ENCODE data around the gene TRMT44.

TRMT44 gene

DNA sequence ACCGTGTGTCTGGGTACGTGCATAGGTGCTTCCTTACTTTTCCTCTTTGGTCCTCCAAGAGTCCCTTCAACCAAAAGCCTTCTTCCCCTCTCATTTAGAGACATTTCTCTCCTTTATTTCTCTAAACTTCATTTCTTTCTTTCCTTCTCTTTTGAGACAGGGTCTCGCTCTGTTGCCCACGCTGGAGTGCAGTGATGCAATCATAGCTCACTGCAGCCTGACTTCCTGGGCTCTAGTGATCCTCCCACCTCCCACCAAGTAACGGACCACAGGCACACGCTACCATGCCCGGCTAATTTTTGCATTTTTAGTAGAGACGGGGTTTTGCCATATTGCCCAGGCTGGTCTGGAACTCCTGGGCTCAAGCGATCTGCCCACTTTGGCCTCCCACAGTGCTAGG, 42.2 kb upstream of the TRMT44 start:
- TF ChIP-seq EGR1 (IDR thresholded peaks at IDR 0.05) = no peak
- TF ChIP-seq, protein P1, sequence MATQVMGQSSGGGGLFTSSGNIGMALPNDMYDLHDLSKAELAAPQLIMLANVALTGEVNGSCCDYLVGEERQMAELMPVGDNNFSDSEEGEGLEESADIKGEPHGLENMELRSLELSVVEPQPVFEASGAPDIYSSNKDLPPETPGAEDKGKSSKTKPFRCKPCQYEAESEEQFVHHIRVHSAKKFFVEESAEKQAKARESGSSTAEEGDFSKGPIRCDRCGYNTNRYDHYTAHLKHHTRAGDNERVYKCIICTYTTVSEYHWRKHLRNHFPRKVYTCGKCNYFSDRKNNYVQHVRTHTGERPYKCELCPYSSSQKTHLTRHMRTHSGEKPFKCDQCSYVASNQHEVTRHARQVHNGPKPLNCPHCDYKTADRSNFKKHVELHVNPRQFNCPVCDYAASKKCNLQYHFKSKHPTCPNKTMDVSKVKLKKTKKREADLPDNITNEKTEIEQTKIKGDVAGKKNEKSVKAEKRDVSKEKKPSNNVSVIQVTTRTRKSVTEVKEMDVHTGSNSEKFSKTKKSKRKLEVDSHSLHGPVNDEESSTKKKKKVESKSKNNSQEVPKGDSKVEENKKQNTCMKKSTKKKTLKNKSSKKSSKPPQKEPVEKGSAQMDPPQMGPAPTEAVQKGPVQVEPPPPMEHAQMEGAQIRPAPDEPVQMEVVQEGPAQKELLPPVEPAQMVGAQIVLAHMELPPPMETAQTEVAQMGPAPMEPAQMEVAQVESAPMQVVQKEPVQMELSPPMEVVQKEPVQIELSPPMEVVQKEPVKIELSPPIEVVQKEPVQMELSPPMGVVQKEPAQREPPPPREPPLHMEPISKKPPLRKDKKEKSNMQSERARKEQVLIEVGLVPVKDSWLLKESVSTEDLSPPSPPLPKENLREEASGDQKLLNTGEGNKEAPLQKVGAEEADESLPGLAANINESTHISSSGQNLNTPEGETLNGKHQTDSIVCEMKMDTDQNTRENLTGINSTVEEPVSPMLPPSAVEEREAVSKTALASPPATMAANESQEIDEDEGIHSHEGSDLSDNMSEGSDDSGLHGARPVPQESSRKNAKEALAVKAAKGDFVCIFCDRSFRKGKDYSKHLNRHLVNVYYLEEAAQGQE (IDR thresholded peaks at IDR 0.05; ENCODE audit: low read depth) = no peak
- TF ChIP-seq NFIC (IDR thresholded peaks at IDR 0.05) = no peak
- no peak for TF ChIP-seq CREB1 (IDR thresholded peaks at IDR 0.05; ENCODE audit: low read depth)
- no peak for TF ChIP-seq TCF12 (IDR thresholded peaks at IDR 0.05; ENCODE audit: low read depth)
- TF ChIP-seq FOXM1 (IDR thresholded peaks at IDR 0.05; ENCODE audit: borderline replicate concordance, low read depth) = no peak
- TF ChIP-seq TEAD4 (IDR thresholded peaks at IDR 0.05) = no peak
- TF ChIP-seq TAF1 (IDR thresholded peaks at IDR 0.05; ENCODE audit: low read depth) = no peak

DNA sequence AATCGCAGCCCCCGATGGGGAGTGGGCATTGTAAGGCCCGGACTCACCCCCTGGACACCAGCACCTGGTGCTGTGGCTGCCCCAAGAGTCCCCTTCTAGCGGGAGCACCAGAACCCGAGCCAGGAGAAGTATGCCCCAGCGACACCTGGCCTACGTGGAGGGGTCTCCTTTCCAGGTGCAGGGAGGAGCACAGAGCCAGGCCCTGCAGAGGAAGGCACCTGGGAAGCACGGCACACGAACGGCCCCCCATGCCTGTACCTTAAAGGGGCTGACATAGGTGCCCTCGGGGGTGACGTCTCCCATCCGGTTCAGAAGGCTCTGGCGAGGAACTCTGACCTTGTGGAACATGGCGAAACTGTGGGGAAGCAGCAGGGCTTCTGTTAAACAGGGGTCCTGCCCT, 41.3 kb upstream of the TRMT44 start:
- TF ChIP-seq ZBTB7A (IDR thresholded peaks at IDR 0.05; ENCODE audit: low read depth) = no peak
- TF ChIP-seq, protein P2, sequence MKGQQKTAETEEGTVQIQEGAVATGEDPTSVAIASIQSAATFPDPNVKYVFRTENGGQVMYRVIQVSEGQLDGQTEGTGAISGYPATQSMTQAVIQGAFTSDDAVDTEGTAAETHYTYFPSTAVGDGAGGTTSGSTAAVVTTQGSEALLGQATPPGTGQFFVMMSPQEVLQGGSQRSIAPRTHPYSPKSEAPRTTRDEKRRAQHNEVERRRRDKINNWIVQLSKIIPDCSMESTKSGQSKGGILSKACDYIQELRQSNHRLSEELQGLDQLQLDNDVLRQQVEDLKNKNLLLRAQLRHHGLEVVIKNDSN (IDR thresholded peaks at IDR 0.05) = no peak
- TF ChIP-seq, protein P1 (IDR thresholded peaks at IDR 0.05; ENCODE audit: low read depth) = no peak
- TF ChIP-seq RAD21 (IDR thresholded peaks at IDR 0.05; ENCODE audit: low read depth) = no peak
- no peak for TF ChIP-seq EP300 (IDR thresholded peaks at IDR 0.05; ENCODE audit: borderline replicate concordance)
- no peak for TF ChIP-seq YY1 (IDR thresholded peaks at IDR 0.05; ENCODE audit: low read depth)

DNA sequence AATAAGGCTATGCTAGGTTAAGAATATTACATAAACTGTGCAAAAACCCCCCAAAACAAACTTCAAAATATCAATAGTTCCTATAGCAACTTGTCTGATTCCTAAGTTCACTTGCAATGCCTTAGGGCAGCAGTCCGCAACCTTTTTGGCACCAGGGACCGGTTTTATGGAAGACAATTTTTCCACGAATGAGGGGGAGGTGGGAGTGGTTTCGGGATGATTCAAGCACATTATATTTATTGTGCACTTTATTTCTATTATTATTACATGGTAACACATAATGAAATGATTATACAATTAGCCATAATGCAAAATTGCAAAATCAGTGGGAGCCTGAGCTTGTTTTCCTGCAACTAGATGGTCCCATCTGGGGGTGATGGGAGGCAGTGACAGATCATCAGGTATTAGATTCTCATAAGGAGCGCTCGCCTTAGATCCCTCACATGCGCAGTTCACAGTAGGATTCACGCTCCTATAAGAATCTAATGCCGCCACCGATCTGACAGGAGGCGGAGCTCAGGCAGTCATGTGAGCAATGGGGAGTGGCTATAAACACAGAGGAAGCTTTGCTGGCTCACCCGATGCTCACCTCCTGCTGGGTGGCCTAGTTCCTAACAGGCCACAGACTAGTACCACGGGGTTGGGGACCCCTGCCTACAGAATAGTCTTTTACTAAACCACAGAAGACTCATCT, 39.8 kb upstream of the TRMT44 start:
- no peak for TF ChIP-seq EGR1 (IDR thresholded peaks at IDR 0.05)
- TF ChIP-seq, protein P2 (IDR thresholded peaks at IDR 0.05) = peak; percentile 71

DNA sequence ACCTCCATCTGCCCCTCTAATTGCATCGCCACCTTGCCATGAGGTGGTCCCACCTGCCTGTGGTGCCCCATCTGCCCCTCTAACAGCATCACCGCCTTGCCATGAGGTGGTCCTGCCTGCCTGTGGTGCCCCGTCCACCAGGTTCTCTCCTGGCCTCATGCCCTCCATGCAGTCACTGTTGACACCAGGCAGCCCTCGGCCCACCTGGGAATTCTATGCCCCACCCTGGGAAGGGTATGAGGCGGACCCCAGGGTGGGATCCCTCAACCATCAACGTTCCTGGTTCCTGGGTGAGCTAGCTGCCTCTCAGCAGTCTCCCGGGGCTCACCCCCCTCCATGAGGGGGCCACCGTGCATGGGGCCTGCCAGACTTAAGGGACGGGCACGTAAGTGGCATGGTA, 38.9 kb upstream of the TRMT44 start:
- no peak for TF ChIP-seq EP300 (IDR thresholded peaks at IDR 0.05; ENCODE audit: borderline replicate concordance)
- no peak for TF ChIP-seq NFIC (IDR thresholded peaks at IDR 0.05)
- no peak for TF ChIP-seq FOXM1 (IDR thresholded peaks at IDR 0.05; ENCODE audit: borderline replicate concordance, low read depth)
- TF ChIP-seq RAD21 (IDR thresholded peaks at IDR 0.05; ENCODE audit: low read depth) = no peak
- TF ChIP-seq CREB1 (IDR thresholded peaks at IDR 0.05; ENCODE audit: low read depth) = no peak
- TF ChIP-seq TEAD4 (IDR thresholded peaks at IDR 0.05) = no peak
- no peak for TF ChIP-seq EGR1 (IDR thresholded peaks at IDR 0.05)
- no peak for TF ChIP-seq CEBPB (IDR thresholded peaks at IDR 0.05)
- TF ChIP-seq TAF1 (IDR thresholded peaks at IDR 0.05; ENCODE audit: low read depth) = no peak
- TF ChIP-seq TCF12 (IDR thresholded peaks at IDR 0.05; ENCODE audit: low read depth) = no peak
- TF ChIP-seq, protein P3, sequence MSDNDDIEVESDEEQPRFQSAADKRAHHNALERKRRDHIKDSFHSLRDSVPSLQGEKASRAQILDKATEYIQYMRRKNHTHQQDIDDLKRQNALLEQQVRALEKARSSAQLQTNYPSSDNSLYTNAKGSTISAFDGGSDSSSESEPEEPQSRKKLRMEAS (IDR thresholded peaks at IDR 0.05) = no peak

DNA sequence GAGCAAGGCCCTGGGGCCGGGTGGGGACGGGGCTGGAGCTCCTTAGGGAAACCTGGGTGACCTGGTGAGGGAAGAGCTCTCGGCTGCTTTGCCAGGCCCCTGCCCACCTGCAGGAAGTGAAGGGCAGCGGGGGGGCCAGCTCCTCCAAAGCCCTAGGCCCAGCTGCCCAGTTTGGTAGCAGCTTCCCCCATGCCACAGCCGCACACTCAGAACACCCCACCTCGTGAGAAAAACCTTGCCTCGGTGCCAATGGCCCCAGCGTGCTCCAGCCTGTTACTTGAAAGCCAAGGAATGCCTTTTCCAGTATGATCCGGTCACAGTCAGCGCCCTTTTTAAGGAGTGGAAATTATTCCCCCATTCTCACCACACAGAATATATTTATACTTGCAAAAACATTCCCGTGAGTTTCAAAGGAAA, 38.4 kb upstream of the TRMT44 start:
- TF ChIP-seq ZBTB7A (IDR thresholded peaks at IDR 0.05; ENCODE audit: low read depth) = no peak
- no peak for TF ChIP-seq CREB1 (IDR thresholded peaks at IDR 0.05; ENCODE audit: low read depth)
- TF ChIP-seq, protein P3 (IDR thresholded peaks at IDR 0.05) = no peak
- TF ChIP-seq, protein P1 (IDR thresholded peaks at IDR 0.05; ENCODE audit: low read depth) = no peak
- TF ChIP-seq, protein P2 (IDR thresholded peaks at IDR 0.05) = no peak
- TF ChIP-seq TEAD4 (IDR thresholded peaks at IDR 0.05) = no peak
- no peak for TF ChIP-seq EGR1 (IDR thresholded peaks at IDR 0.05)
- no peak for TF ChIP-seq FOXM1 (IDR thresholded peaks at IDR 0.05; ENCODE audit: borderline replicate concordance, low read depth)
